Thyroid gland (tissue), 4 donors: ENCODE measurements around the gene GFRA4. TPM values are rescaled to one million over a fixed set of nuclear protein-coding genes. Genes with fewer than 3 reads are reported as not detected.

ENCODE experiments used
- DNase-seq, 2 donors: peaks; one replicate each; pipeline ENCODE4 v3.0.0-alpha.2; 2019
- H3K27ac ChIP-seq, 3 donors: fragments of 200-600 bp; sonication (generic); 1 replicate in 2 of 3; 2 replicates in 1 of 3; pipeline ENCODE4 v1.5.1; 2016 to 2019; ENCODE audit warnings: mild to moderate bottlenecking in 1 of 3, moderate library complexity in 1 of 3
- H3K27me3 ChIP-seq: fragments of 200-600 bp; sonication (generic); one replicate; pipeline ENCODE4 v1.5.1; 2019
- H3K36me3 ChIP-seq, 2 donors: fragments of 200-600 bp; sonication (generic); one replicate each; pipeline ENCODE4 v1.5.1; 2016 to 2019
- H3K4me1 ChIP-seq, 2 donors: fragments of 200-600 bp; sonication (generic); one replicate each; pipeline ENCODE4 v1.5.1; 2017 to 2019
- H3K4me3 ChIP-seq, 3 donors: fragments of 200-600 bp; sonication (generic); replicated peaks in 1 of 3; 1 replicate in 2 of 3; 2 replicates in 1 of 3; pipeline ENCODE4 v1.5.1; 2016; ENCODE audit warnings: mild to moderate bottlenecking in 1 of 3
- H3K9me3 ChIP-seq: fragments of 200-600 bp; sonication (generic); one replicate; pipeline ENCODE4 v1.5.1; 2017
- POLR2A ChIP-seq, 2 donors: fragments of 450-650 bp; IDR thresholded peaks; one replicate each; pipeline ENCODE4 v1.6.1; 2017; ENCODE audit warnings: antibody characterized with exemption in 2 of 2, mild to moderate bottlenecking in 2 of 2, moderate library complexity in 1 of 2
- WGBS, 2 donors: methylation state at CpG; one replicate each; pipeline ENCODE4 v1.1.5; 2017; 5-methylcytosine and 5-hydroxymethylcytosine counted together
- intact Hi-C: fragments of 100-400 bp; cut with DNase I; formaldehyde crosslinking; loops from one replicate; pipeline ENCODE4 v1.15.1; 2023
- total RNA-seq, 4 donors: library from RNA; depleted of rRNA; stranded (reverse); fragments of >200 nt; gene quantifications; one replicate each; pipeline ENCODE4 v1.2.3, GENCODE V29; 2016
- TF ChIP-seq, protein P1 (sequence below), 6 experiments: fragments of 200-600 bp in 3 of 6; fragments of 450-650 bp in 3 of 6; sonication (generic) in 3 of 6; IDR thresholded peaks; one replicate each; pipeline ENCODE4 v1.5.1; 2016 to 2019; ENCODE audit warnings: antibody characterized with exemption in 6 of 6, mild to moderate bottlenecking in 2 of 6, inconsistent platforms in 1 of 6, moderate library complexity in 1 of 6

The GFRA4 gene
- total RNA-seq, 4 donors from 2014 or later = 0.81 to 3.0 (median 3.0) TPM; not detected in 1

DNA sequence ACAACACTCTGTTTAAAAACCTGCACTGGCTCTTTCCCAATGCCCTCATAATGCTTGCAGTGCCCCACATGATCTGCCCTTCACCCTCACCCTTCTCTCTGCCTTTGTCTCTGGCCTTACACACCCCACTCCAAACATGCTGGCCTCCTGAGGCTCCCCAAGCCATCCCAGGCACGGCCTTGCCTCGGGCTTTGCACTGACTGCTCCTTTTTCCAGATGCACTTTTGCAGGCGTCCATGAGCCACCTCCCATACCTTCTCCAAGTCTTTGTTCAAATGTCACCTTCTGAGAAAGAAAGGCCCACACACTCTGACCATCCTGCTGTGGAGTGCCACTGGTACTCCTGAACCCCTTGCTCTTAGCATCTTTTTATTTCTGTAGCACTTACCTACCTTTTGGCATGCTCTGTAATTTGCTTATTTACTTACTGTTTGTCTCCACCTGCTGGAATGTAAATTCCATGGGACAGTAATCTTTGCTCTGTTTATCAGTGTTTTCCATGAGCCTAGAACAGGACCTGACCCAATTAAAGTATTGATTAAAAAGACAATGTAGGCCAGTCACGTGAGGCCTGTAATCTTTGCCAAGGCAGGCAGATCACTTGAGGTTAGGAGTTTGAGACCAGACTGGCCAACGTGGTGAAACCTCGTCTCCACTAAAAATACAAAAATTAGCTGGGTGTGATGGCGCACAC is 30.7 kb downstream of the GFRA4 start:
- WGBS, 2 donors = 83 to 87% methylated on average over 7 of the region's 7 CpGs
- DNase-seq = no peak
- H3K9me3 ChIP-seq = no peaks in the 10 kb centered on the region
- H3K36me3 ChIP-seq = no peaks in the 10 kb centered on the region
- TF ChIP-seq, protein P1, sequence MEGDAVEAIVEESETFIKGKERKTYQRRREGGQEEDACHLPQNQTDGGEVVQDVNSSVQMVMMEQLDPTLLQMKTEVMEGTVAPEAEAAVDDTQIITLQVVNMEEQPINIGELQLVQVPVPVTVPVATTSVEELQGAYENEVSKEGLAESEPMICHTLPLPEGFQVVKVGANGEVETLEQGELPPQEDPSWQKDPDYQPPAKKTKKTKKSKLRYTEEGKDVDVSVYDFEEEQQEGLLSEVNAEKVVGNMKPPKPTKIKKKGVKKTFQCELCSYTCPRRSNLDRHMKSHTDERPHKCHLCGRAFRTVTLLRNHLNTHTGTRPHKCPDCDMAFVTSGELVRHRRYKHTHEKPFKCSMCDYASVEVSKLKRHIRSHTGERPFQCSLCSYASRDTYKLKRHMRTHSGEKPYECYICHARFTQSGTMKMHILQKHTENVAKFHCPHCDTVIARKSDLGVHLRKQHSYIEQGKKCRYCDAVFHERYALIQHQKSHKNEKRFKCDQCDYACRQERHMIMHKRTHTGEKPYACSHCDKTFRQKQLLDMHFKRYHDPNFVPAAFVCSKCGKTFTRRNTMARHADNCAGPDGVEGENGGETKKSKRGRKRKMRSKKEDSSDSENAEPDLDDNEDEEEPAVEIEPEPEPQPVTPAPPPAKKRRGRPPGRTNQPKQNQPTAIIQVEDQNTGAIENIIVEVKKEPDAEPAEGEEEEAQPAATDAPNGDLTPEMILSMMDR (IDR thresholded peaks at IDR 0.05) = peak in 4 of 6 experiments; percentile 25 to 48 (median 36)
- TF ChIP-seq POLR2A (IDR thresholded peaks at IDR 0.05) = no peak
- peaks cover 0 to 7% of the 10 kb centered on the region in 2 donors for H3K4me1 ChIP-seq
- H3K4me3 ChIP-seq = no peak overlapping the region
- intact Hi-C loops = loop anchor here (5.0 kb wide), 1 partner anchor 70 kb away; no protein-coding TSS in a partner anchor
- H3K27ac ChIP-seq = no peak overlapping the region
- H3K27me3 ChIP-seq = no peaks in the 10 kb centered on the region

DNA sequence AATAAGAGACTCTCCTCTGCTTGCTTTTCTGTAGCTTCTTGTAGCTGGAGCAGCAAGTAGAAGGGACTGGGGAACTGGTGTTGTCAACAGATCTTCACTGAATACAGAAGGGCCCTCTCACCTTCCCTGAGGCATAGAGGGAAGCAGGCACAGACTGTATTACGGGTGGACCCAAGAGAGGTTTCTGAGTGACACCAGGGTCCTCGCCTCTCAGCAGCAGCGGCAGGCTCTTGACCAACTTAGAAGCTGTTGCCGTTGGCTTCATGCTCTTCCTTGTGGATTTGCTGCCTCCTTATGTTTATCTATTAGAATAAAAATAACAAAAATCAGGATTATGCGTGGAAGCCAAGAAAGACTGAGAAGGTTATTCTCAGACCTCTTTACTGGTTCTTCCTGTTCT is 31.7 kb downstream of the GFRA4 start:
- Histone ChIP-seq H3K4me3 (no peak overlapping the region), H3K4me1 (peaks cover 0 to 7% of the 10 kb centered on the region in 2 donors), H3K36me3 (no peaks in the 10 kb centered on the region), H3K9me3 (no peaks in the 10 kb centered on the region), H3K27me3 (no peaks in the 10 kb centered on the region), H3K27ac (no peak overlapping the region)
- intact Hi-C loops = loop anchor here (5.0 kb wide), 1 partner anchor 69 kb away; no protein-coding TSS in a partner anchor
- DNase-seq = peak; percentile 51 to 59
- 47 to 63% methylated on average over 5 of the region's 5 CpGs for whole genome bisulfite sequencing, 2 donors
- TF ChIP-seq, protein P1 (IDR thresholded peaks at IDR 0.05) = no peak
- no peak for TF ChIP-seq POLR2A (IDR thresholded peaks at IDR 0.05)

DNA sequence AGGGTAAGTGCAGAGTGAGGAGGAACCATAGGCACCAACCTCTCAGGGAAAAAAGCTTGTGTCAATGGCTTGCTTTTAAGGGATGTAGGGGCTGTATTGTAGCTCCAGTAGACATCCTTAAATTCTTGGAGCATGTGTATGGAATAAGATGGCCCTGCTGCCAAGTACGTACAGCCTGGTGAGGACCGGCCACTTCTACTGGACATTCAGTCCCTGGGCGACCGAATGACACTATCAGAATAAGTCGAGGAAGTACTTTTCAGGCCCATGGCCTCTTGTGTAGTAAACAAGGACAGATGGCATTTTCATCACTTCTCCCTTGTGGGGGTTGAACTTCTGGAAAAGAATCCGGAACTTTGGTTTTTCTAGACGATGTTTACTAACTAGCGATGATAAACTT is 32.8 kb downstream of the GFRA4 start:
- 90 to 94% methylated on average over 8 of the region's 8 CpGs for WGBS, 2 donors
- no peak for TF ChIP-seq POLR2A (IDR thresholded peaks at IDR 0.05)
- H3K36me3 ChIP-seq = no peaks in the 10 kb centered on the region
- peaks cover 0 to 7% of the 10 kb centered on the region in 2 donors for H3K4me1 ChIP-seq
- H3K9me3 ChIP-seq = no peaks in the 10 kb centered on the region
- H3K4me3 ChIP-seq = no peak overlapping the region
- no peaks in the 10 kb centered on the region for H3K27me3 ChIP-seq
- intact Hi-C loops = loop anchor here (5.0 kb wide), 1 partner anchor 68 kb away; no protein-coding TSS in a partner anchor
- no peak overlapping the region for H3K27ac ChIP-seq
- no peak for DNase-seq

DNA sequence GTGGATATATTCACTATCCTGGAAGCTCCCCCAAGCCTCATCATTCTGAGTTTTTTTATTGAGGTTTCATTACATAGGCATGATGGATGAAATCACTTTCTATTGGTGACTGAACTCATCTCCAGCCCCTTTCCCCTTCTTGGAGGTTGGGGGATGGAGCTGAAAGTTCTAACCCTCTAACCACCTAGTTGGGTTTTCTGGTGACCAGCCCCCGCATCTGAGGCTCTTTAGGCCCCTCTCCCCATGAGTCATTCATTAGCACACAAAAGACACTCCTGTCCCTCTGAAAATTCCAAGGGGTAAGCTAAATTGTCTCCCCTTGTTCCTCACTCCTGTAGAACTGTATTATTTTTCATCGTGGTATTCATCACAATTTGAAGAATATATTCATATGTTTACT is 33.3 kb downstream of the GFRA4 start:
- Histone ChIP-seq H3K4me1 (peaks cover 0 to 7% of the 10 kb centered on the region in 2 donors), H3K4me3 (no peak overlapping the region), H3K36me3 (no peaks in the 10 kb centered on the region), H3K27ac (no peak overlapping the region), H3K9me3 (no peaks in the 10 kb centered on the region), H3K27me3 (no peaks in the 10 kb centered on the region)
- 83 to 88% methylated on average over 2 of the region's 2 CpGs for WGBS, 2 donors
- TF ChIP-seq, protein P1 (IDR thresholded peaks at IDR 0.05) = no peak
- TF ChIP-seq POLR2A (IDR thresholded peaks at IDR 0.05) = no peak
- intact Hi-C loops = loop anchor here (5.0 kb wide), 1 partner anchor 68 kb away; no protein-coding TSS in a partner anchor
- no peak for DNase-seq

DNA sequence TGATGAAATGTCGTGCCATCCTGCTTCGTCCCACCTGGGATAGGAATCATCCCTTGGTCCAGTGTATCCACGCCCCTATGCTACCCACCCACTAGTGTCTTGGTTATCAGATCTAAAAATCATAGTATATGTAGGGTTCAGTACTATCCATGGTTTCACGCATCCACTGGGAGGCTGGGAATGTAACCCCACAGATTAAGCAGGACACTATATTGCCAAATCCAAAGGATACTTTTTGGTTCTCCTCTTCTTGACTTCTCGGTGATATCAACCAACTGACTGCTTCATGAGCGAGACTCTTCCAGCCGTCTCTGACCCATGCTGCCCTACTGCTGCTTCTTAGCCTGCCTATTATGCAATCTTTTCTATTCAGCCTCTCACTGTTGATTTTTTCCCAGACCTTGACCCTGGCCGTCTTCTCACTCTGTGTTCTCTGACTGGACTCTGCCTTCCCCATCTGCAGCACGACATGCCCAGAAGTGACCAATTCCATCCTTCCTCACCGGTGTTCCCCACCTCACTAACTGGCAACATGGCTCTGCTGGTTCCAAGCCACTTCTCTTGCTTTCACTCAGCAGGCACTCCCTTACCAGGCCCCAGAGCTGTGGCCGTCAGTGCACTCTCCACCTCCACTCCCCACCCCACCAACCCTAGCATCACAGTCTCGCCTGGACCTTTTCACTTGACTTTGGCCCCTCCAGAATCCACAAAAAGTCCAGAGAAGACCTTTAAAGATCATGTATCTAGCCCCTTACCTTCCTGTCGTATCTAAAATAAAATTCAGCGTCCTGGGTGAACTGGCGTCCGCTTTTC is 34.5 kb downstream of the GFRA4 start:
- H3K36me3 ChIP-seq = no peaks in the 10 kb centered on the region
- H3K4me1 ChIP-seq = peaks cover 0 to 7% of the 10 kb centered on the region in 2 donors
- H3K27ac ChIP-seq = no peak overlapping the region
- no peaks in the 10 kb centered on the region for H3K27me3 ChIP-seq
- no peak overlapping the region for H3K4me3 ChIP-seq
- no peaks in the 10 kb centered on the region for H3K9me3 ChIP-seq
- DNase-seq = no peak
- WGBS, 2 donors = 88 to 95% methylated on average over 16 of the region's 16 CpGs
- intact Hi-C loops = no loop called here
- TF ChIP-seq, protein P1 (IDR thresholded peaks at IDR 0.05) = no peak
- TF ChIP-seq POLR2A (IDR thresholded peaks at IDR 0.05) = no peak
